Neural progenitor cell (in vitro differentiated cells): ENCODE results near the gene SLC10A3.

ENCODE experiments used
- EZH2 ChIP-seq: fragments of 200-600 bp; sonication (generic); IDR thresholded peaks from 2 replicates; pipeline ENCODE4 v1.6.1; 2017; ENCODE audit warnings: antibody characterized with exemption, mild to moderate bottlenecking, moderate library complexity
- TF ChIP-seq, protein P1 (sequence below): fragments of 200-600 bp; sonication (generic); IDR thresholded peaks from 2 replicates; pipeline ENCODE4 v1.5.1; 2017; ENCODE audit warnings: antibody characterized with exemption, mild to moderate bottlenecking

DNA sequence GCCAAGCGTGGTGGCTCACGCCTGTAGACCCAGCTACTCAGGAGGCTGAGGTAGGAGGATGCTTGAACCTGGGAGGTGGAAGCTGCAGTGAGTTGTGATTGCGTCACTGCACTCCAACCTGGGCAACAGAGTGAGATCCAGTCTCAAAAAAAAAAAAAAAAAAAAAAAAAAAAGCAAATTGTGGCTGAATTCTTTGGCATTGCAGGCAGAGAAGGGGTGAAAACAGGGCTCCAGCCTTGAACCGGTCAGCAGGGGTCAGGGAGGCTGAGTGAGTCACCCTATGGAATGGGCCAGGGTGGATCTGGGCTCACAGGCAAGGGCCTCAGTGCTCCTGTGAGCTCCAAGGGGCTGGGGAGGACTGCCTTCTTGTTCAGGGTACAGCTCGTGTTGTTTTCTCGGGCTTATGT is 38.8 kb upstream of the SLC10A3 start:
- TF ChIP-seq, protein P1, sequence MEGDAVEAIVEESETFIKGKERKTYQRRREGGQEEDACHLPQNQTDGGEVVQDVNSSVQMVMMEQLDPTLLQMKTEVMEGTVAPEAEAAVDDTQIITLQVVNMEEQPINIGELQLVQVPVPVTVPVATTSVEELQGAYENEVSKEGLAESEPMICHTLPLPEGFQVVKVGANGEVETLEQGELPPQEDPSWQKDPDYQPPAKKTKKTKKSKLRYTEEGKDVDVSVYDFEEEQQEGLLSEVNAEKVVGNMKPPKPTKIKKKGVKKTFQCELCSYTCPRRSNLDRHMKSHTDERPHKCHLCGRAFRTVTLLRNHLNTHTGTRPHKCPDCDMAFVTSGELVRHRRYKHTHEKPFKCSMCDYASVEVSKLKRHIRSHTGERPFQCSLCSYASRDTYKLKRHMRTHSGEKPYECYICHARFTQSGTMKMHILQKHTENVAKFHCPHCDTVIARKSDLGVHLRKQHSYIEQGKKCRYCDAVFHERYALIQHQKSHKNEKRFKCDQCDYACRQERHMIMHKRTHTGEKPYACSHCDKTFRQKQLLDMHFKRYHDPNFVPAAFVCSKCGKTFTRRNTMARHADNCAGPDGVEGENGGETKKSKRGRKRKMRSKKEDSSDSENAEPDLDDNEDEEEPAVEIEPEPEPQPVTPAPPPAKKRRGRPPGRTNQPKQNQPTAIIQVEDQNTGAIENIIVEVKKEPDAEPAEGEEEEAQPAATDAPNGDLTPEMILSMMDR, result no peak
- no peak for TF ChIP-seq EZH2
